B cell (primary cell): ENCODE measurements around the gene TGFBR3L.

Source experiments
- EZH2 ChIP-seq: IDR thresholded peaks from 2 replicates; pipeline ENCODE4 v1.6.1; 2012; ENCODE audit warnings: borderline replicate concordance, low read depth, mild to moderate bottlenecking, moderate library complexity, low read length; ENCODE audit not compliant: insufficient read depth, poor library complexity, severe bottlenecking
- TF ChIP-seq, protein P1 (sequence below): fragments of 200-600 bp; IDR thresholded peaks from one replicate; pipeline ENCODE4 v1.8.0; 2022; ENCODE audit warnings: antibody characterized with exemption, mild to moderate bottlenecking

DNA sequence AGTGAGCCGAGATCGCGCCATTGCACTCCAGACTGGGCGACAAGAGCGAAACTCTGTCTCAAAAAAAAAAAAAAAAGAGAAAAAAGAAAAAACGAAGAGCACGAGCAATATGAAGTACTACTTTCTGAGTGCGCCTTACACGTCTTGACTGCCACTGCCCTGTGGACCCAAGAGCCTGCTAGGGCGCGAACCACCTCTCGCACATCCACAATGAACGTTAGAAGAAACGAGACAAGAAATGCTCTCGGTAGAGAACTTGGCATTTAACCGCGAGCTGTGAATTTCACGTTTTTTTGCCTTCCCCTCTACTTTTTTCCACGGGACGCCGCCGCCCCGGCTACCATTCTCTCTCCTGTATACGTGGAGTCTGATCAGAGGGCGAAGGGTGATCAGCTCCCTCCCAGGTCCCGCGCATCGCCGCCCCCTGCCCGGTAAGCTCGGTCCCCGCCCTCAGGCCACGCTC lies 28.4 kb downstream of the TGFBR3L start:
- TF ChIP-seq, protein P1, sequence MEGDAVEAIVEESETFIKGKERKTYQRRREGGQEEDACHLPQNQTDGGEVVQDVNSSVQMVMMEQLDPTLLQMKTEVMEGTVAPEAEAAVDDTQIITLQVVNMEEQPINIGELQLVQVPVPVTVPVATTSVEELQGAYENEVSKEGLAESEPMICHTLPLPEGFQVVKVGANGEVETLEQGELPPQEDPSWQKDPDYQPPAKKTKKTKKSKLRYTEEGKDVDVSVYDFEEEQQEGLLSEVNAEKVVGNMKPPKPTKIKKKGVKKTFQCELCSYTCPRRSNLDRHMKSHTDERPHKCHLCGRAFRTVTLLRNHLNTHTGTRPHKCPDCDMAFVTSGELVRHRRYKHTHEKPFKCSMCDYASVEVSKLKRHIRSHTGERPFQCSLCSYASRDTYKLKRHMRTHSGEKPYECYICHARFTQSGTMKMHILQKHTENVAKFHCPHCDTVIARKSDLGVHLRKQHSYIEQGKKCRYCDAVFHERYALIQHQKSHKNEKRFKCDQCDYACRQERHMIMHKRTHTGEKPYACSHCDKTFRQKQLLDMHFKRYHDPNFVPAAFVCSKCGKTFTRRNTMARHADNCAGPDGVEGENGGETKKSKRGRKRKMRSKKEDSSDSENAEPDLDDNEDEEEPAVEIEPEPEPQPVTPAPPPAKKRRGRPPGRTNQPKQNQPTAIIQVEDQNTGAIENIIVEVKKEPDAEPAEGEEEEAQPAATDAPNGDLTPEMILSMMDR = no peak
- TF ChIP-seq EZH2 = no peak
